Esophagus squamous epithelium (tissue), 5 donors: ENCODE data around the gene PHF21B. TPM values are rescaled to one million over a fixed set of nuclear protein-coding genes. Genes with fewer than 3 reads are reported as not detected.
A peak's percentile ranks its signal among the peaks of the same experiment; 100 is the strongest.

ENCODE experiments used
- DNase-seq: peaks from one replicate; lab custom pipeline; 2025; lab: John Stamatoyannopoulos, UW
- H3K27ac ChIP-seq, 4 donors: fragments of 200-600 bp; sonication (generic); one replicate each; pipeline ENCODE4 v1.5.1; 2016 to 2019; ENCODE audit warnings: mild to moderate bottlenecking in 1 of 4
- H3K27me3 ChIP-seq, 4 donors: fragments of 200-600 bp; sonication (generic); 1 replicate in 3 of 4; 2 replicates in 1 of 4; pipeline versions ENCODE4 v1.5.1 to v1.6.0; 2017 to 2021; ENCODE audit warnings: antibody characterized with exemption in 1 of 4
- H3K36me3 ChIP-seq, 3 donors: fragments of 200-600 bp; sonication (generic); one replicate each; pipeline ENCODE4 v1.5.1; 2016 to 2019
- H3K4me1 ChIP-seq, 3 donors: fragments of 200-600 bp; sonication (generic); one replicate each; pipeline ENCODE4 v1.5.1; 2017 to 2019
- H3K4me3 ChIP-seq, 4 donors: fragments of 200-600 bp; sonication (generic); 1 replicate in 3 of 4; 2 replicates in 1 of 4; pipeline ENCODE4 v1.5.1; 2016 to 2019; ENCODE audit warnings: mild to moderate bottlenecking in 2 of 4, moderate library complexity in 1 of 4
- H3K9me3 ChIP-seq, 3 donors: fragments of 200-600 bp; sonication (generic); one replicate each; pipeline ENCODE4 v1.5.1; 2016 to 2019
- CTCF ChIP-seq, 6 experiments: fragments of 450-650 bp in 4 of 6; fragments of 200-600 bp in 2 of 6; sonication (generic) in 2 of 6; IDR thresholded peaks; one replicate each; pipeline ENCODE4 v1.5.1; 2016 to 2019; ENCODE audit warnings: antibody characterized with exemption in 6 of 6, mild to moderate bottlenecking in 4 of 6, moderate library complexity in 4 of 6
- POLR2A ChIP-seq, 4 donors: fragments of 450-650 bp; IDR thresholded peaks; one replicate each; pipeline ENCODE4 v1.6.1; 2017; ENCODE audit warnings: antibody characterized with exemption in 4 of 4, mild to moderate bottlenecking in 4 of 4, moderate library complexity in 3 of 4
- WGBS, 2 donors: methylation state at CpG; one replicate each; pipeline ENCODE4 v1.1.5; 2018; 5-methylcytosine and 5-hydroxymethylcytosine counted together
- intact Hi-C: fragments of 100-400 bp; cut with DNase I; formaldehyde crosslinking; loops from one replicate; pipeline ENCODE4 v1.15.0; 2022
- total RNA-seq, 4 donors: library from RNA; depleted of rRNA; stranded (reverse); fragments of >200 nt; gene quantifications; one replicate each; pipeline ENCODE4 v1.1.0, GENCODE V29; 2016
- donor health status: DM: yes; HTN: yes; CAD: no.

Gene PHF21B
- total RNA-seq, 4 donors from 2014 or later, result 0.04 to 0.19 TPM; not detected in 2

GRCh38 chr22:45008751-45009605 is 827 bp downstream of the PHF21B start:
- WGBS, 2 donors, result no CpG with 5 or more reads among the region's 90 CpGs
- H3K4me3 ChIP-seq, result peak overlapping the region; percentile 24 to 69 (median 48)
- intact Hi-C loops, result no loop called here
- no peaks in the 10 kb centered on the region for H3K9me3 ChIP-seq
- no peak for DNase-seq
- no peak for TF ChIP-seq CTCF (IDR thresholded peaks at IDR 0.05)
- no peak for TF ChIP-seq POLR2A (IDR thresholded peaks at IDR 0.05)
- H3K27me3 ChIP-seq, result peaks cover 6 to 99% (median 11%) of the 10 kb centered on the region in 4 donors
- H3K27ac ChIP-seq, result peak overlapping the region in 2 of 4 donors; percentile 83 to 85
- peaks cover 28 to 51% (median 34%) of the 10 kb centered on the region in 3 donors for H3K4me1 ChIP-seq
- no peaks in the 10 kb centered on the region for H3K36me3 ChIP-seq

DNA sequence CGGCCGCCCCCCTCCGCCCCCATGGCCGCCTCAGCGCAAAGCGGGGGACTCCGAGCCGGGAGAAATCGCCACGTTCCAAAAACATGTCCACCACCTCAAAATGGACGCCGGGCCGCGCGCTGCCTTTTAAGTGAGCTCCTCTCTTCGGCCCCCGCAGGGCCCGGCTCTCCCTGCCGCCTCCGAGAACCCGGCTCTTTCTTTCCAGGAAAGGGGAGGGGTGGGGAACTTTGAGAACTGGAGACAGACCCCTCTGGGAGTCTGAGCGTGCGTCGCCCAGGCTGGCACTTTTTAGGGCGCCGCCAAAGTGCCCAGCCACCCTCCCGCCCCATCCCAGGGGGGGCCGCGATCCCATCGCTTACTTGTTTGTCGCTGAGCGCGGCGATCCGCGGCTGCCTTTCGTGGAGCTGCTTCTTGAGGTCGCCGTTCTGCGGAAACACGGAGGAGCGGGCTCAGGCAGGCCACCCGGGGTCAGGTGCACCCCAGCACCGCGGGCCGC is 1.6 kb downstream of the PHF21B start:
- H3K36me3 ChIP-seq, result no peaks in the 10 kb centered on the region
- no peak for TF ChIP-seq CTCF (IDR thresholded peaks at IDR 0.05)
- no peak for TF ChIP-seq POLR2A (IDR thresholded peaks at IDR 0.05)
- peaks cover 28 to 51% (median 34%) of the 10 kb centered on the region in 3 donors for H3K4me1 ChIP-seq
- intact Hi-C loops, result no loop called here
- no peaks in the 10 kb centered on the region for H3K9me3 ChIP-seq
- H3K4me3 ChIP-seq, result peak overlapping the region; percentile 21 to 69 (median 48)
- H3K27me3 ChIP-seq, result peaks cover 6 to 100% (median 11%) of the 10 kb centered on the region in 4 donors
- no peak for DNase-seq
- WGBS, 2 donors, result 0% methylated on average over 8 of the region's 46 CpGs; no CpG with 5 or more reads in 1 of the 2 donors
- H3K27ac ChIP-seq, result peak overlapping the region in 3 of 4 donors; percentile 48 to 85 (median 83)

- Histone ChIP-seq H3K27me3 (peaks cover 6 to 100% (median 11%) of the 10 kb centered on the region in 4 donors), H3K4me1 (peaks cover 28 to 51% (median 34%) of the 10 kb centered on the region in 3 donors), H3K4me3 (peak overlapping the region; percentile 21 to 69 (median 48)), H3K9me3 (no peaks in the 10 kb centered on the region), H3K36me3 (no peaks in the 10 kb centered on the region), H3K27ac (peak overlapping the region in 3 of 4 donors; percentile 48 to 85 (median 83))
- 3 to 4% methylated on average over 8 to 28 of the region's 90 CpGs for WGBS, 2 donors
- no peak for DNase-seq
- TF ChIP-seq CTCF (IDR thresholded peaks at IDR 0.05) (no peak), POLR2A (IDR thresholded peaks at IDR 0.05) (no peak)
- intact Hi-C loops, result no loop called here
These were observed 2.2 kb downstream of the PHF21B start for GRCh38 chr22:45007391-45008185.

DNA sequence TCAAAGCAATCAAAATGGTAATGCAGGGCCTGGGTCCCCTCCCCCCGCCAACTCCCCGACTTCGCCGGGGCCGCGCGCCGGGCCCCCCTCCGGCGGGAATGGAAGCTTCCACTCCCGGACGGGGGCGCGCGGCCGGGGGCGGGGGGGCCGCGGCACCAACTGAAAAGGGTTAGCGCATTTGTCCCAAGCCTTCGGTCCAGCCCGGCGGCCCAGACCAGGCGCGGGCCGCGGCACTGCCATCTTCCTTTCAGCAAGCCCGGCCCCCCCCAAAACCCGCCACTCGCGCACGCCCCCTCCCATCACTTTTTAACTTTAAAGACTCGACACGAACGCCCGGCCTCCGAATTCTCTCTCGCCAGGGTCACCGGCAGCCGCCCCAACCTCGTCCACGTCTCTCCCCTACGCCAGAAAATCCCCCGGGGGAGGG is 2.8 kb downstream of the PHF21B start:
- no peaks in the 10 kb centered on the region for H3K9me3 ChIP-seq
- H3K4me1 ChIP-seq, result peaks cover 28 to 51% (median 34%) of the 10 kb centered on the region in 3 donors
- no CpG with 5 or more reads among the region's 44 CpGs for WGBS, 2 donors
- H3K4me3 ChIP-seq, result peak overlapping the region; percentile 21 to 69 (median 48)
- DNase-seq, result no peak
- peaks cover 6 to 99% (median 11%) of the 10 kb centered on the region in 4 donors for H3K27me3 ChIP-seq
- H3K27ac ChIP-seq, result peak overlapping the region in 3 of 4 donors; percentile 40 to 85 (median 83)
- intact Hi-C loops, result no loop called here
- TF ChIP-seq POLR2A (IDR thresholded peaks at IDR 0.05), result no peak
- no peaks in the 10 kb centered on the region for H3K36me3 ChIP-seq
